HUES48 (cell line): ENCODE measurements around the gene SSBP4.

Source experiments
- H3K27ac ChIP-seq: one replicate; pipeline ENCODE4 v1.7.0; 2013; ENCODE audit warnings: low read depth, low read length, inconsistent platforms
- H3K27me3 ChIP-seq: 2 replicates; pipeline ENCODE4 v1.6.1; 2013; ENCODE audit warnings: mild to moderate bottlenecking, low read length; ENCODE audit not compliant: control insufficient read depth, insufficient read depth
- H3K36me3 ChIP-seq: 2 replicates; pipeline ENCODE4 v1.6.1; 2013; ENCODE audit warnings: low read length; ENCODE audit not compliant: control insufficient read depth, insufficient read depth
- H3K4me1 ChIP-seq: 2 replicates; pipeline ENCODE4 v1.6.1; 2013; ENCODE audit warnings: mild to moderate bottlenecking, low read length; ENCODE audit not compliant: control insufficient read depth, insufficient read depth
- H3K4me3 ChIP-seq: 2 replicates; pipeline ENCODE4 v1.5.1; 2013; ENCODE audit warnings: mild to moderate bottlenecking, low read depth, low read length
- H3K9ac ChIP-seq: 2 replicates; pipeline ENCODE4 v1.6.1; 2013; ENCODE audit warnings: mild to moderate bottlenecking, low read depth, low read length, moderate library complexity
- H3K9me3 ChIP-seq: 2 replicates; pipeline ENCODE4 v1.6.1; 2013; ENCODE audit warnings: low read length; ENCODE audit not compliant: control insufficient read depth, insufficient read depth

The SSBP4 gene

DNA sequence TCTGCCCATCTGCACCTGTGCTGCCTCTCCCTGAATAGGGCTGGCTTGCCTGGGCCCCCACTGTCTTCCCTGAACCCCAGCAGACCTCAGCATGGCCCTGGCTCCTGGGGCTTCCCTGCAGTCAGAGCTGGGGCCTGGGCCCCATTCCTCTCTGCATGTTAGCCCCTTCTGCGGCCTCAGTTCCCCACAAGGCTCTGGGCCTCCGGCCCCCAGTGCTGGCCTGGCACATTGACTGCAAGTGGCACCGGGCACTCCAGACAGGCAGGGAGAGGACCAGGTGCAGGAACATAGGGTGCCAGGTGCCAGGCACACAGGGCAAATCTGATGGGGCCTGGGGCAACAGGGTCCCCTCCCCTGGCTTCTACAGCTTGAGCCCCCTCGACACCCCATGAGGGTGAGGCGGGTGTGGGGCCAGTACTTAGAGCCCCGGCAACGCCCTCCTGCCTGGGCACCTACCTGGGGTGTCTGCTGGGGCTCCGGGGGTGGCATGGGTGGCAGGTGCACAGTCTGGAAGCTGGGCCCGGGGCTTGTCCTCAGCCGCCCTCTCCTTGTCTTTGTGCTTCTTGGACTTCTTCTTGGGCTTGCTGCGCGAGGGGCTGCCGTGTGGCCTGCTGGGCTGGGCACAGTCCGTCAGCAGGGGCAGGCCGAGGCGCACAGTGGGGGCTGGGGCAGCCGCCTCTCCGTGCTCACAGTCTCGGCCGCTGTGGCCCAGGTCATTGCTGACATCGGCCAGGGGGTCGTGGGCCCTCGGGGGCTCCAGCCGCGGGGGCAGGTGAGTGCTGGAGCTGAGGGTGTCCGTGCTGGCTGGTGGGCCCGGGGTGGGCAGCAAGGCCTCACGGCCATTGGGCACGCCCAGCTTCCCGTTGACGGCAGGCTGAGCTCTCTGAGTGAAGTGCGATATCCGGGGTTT lies 31.1 kb downstream of the SSBP4 start:
- Histone ChIP-seq H3K36me3 (peaks cover 39% of the 10 kb centered on the region), H3K9ac (no peak overlapping the region), H3K27me3 (no peaks in the 10 kb centered on the region), H3K27ac (no peak overlapping the region), H3K9me3 (no peaks in the 10 kb centered on the region), H3K4me3 (no peak overlapping the region), H3K4me1 (0 out of 2 replicates have a peak, but pooled peaks cover 3% of the 10 kb centered on the region)

DNA sequence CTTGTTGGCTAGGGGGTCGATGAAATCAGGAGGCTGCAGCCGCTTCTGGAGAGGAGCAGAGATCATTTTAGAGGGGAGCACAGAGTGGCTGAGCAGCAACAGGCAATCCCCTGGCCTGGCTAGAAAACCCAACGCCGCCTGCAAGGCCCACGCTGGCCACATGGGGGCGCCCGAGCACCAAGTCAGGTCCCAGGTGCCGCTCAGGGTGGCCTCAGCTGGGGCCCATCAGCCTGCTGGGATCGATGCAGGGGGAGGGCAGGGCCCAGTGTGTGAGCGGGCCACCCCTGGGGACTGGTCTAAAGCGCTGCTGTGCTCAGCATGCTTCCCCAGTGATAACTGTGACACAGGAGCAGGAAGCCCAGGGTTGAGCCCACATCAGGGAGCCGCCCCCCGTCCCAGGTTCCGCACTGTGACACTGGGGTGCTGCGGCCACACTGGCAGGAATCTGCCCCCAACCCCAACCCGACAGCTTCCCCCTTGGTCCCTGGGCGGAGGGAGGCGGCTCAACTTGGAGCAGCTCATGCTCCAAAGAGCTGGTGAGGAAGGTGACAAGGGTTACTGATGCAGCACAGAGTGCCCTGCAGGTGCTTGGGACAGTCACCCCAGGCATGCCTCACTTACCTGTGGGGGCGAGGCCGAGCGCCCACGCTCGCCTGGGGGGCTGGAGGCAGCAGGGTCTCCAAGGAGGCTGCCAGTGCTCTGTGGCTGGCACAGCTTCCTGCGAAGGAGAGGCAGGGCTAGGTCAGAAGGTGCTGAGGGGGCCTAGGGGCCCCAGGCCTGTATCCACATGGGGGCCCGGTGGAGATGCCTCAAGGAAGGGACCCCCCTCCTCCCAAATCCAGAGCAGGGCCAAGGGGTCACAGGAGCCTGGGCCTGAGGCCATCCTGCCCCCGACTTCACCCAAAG lies 32.0 kb downstream of the SSBP4 start:
- H3K27me3 ChIP-seq = no peaks in the 10 kb centered on the region
- H3K9me3 ChIP-seq = no peaks in the 10 kb centered on the region
- no peak overlapping the region for H3K9ac ChIP-seq
- H3K4me3 ChIP-seq = no peak overlapping the region
- peaks cover 32% of the 10 kb centered on the region for H3K36me3 ChIP-seq
- H3K27ac ChIP-seq = no peak overlapping the region
- H3K4me1 ChIP-seq = 0 out of 2 replicates have a peak, but pooled peaks cover 3% of the 10 kb centered on the region

DNA sequence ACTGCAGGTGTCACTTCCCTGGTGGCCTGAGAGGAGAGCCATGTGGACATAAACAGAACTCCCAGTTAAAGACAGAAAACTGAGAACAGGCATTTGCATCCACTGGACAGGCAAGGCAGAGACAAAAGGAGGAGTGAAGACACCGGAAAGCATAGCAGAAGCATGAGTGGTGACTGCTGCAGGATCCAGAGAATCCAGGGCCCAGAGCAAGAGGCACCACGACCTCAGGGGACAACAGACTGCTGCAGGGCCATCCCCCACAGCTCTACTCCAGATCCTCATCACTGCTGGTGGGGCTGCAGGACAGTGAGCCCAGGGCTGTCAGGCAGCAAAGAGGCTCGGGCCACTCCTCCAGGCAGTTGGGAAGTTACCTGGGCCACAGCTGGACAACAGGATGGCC lies 33.2 kb downstream of the SSBP4 start:
- no peak overlapping the region for H3K4me3 ChIP-seq
- H3K9me3 ChIP-seq = no peaks in the 10 kb centered on the region
- H3K4me1 ChIP-seq = 0 out of 2 replicates have a peak, but pooled peaks cover 3% of the 10 kb centered on the region
- no peaks in the 10 kb centered on the region for H3K27me3 ChIP-seq
- no peak overlapping the region for H3K9ac ChIP-seq
- no peak overlapping the region for H3K27ac ChIP-seq
- peaks cover 29% of the 10 kb centered on the region for H3K36me3 ChIP-seq

GRCh38 chr19:18453269-18454024 lies 34.2 kb downstream of the SSBP4 start:
- Histone ChIP-seq H3K27ac (no peak overlapping the region), H3K27me3 (no peaks in the 10 kb centered on the region), H3K4me1 (0 out of 2 replicates have a peak, but pooled peaks cover 3% of the 10 kb centered on the region), H3K9me3 (no peaks in the 10 kb centered on the region), H3K4me3 (no peak overlapping the region), H3K9ac (no peak overlapping the region), H3K36me3 (peaks cover 31% of the 10 kb centered on the region)

DNA sequence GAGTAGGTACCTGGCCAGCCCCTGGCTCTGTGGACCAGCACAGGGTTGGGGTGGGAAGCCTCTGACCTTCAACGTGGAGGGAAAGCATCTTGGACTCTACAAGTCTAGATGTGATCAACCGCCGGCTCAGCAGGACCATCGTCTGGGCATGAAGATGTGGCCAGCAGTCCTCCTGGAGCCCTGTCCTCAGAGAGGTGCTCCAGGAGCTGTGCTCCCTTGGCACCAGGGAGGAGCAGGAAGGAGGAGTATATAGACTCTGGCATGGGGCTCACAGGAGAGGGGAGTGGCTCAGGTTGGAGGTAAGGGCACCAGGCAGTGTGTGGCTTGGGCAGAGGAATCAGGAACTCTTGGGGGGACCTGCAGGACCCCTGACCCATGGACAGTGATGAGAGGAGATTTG lies 37.1 kb downstream of the SSBP4 start:
- Histone ChIP-seq H3K4me1 (0 out of 2 replicates have a peak, but pooled peaks cover 3% of the 10 kb centered on the region), H3K9me3 (no peaks in the 10 kb centered on the region), H3K27ac (no peak overlapping the region), H3K4me3 (no peak overlapping the region), H3K9ac (no peak overlapping the region), H3K36me3 (peaks cover 32% of the 10 kb centered on the region), H3K27me3 (no peaks in the 10 kb centered on the region)

GRCh38 chr19:18456974-18457373 lies 37.8 kb downstream of the SSBP4 start:
- Histone ChIP-seq H3K27ac (no peak overlapping the region), H3K9me3 (no peaks in the 10 kb centered on the region), H3K36me3 (peaks cover 36% of the 10 kb centered on the region), H3K4me3 (no peak overlapping the region), H3K9ac (no peak overlapping the region), H3K27me3 (no peaks in the 10 kb centered on the region), H3K4me1 (0 out of 2 replicates have a peak, but pooled peaks cover 3% of the 10 kb centered on the region)

DNA sequence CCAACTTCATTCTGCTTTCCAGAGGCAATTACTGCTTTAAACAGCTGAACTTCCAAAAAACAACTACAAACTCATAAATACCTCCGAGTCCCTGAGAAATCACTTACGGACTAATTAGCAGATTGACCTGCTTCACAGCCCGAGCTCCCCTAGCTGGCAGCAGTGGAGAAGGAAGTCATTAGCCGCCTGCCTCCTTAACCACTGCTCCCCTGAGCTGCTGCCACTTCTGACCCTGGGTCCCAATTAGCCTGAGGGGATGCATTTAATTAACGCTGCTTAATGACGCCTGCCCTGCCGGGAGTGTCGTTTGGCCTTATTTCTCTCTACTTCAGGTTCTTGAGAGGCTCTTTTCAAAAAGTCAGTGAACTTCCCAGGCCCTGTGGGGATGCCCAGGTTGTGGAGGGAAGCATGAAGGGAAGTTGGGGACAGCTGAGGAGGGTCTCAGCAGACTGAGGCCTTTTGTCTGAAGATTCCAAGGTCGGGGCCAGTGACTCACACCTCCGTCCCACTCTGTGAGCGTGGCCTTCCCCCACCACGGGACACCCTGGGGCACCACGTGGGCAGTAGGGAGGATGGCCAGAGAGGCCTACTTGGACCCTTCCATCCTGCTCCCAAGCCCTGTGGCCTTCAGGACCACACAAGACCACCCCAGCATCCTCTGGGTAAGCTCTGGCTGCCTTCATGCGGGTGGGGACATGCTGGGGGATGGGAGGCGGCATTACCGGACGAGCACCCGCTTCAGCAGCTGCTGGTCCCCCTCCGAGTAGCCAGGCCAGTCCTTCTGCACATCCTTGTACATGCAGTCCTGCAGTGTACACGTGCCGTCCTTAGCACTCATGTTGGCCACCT lies 38.5 kb downstream of the SSBP4 start:
- H3K27me3 ChIP-seq = no peaks in the 10 kb centered on the region
- H3K36me3 ChIP-seq = peaks cover 36% of the 10 kb centered on the region
- no peak overlapping the region for H3K9ac ChIP-seq
- H3K9me3 ChIP-seq = no peaks in the 10 kb centered on the region
- H3K4me3 ChIP-seq = no peak overlapping the region
- no peak overlapping the region for H3K27ac ChIP-seq
- H3K4me1 ChIP-seq = no peaks in the 10 kb centered on the region

GRCh38 chr19:18460900-18461299 lies 41.7 kb downstream of the SSBP4 start:
- Histone ChIP-seq H3K9ac (no peak overlapping the region), H3K27ac (no peak overlapping the region), H3K9me3 (no peaks in the 10 kb centered on the region), H3K36me3 (peaks cover 47% of the 10 kb centered on the region), H3K4me1 (no peaks in the 10 kb centered on the region), H3K27me3 (no peaks in the 10 kb centered on the region), H3K4me3 (no peak overlapping the region)

- H3K9ac ChIP-seq = no peak overlapping the region
- H3K27ac ChIP-seq = no peak overlapping the region
- H3K36me3 ChIP-seq = peaks cover 45% of the 10 kb centered on the region
- no peaks in the 10 kb centered on the region for H3K9me3 ChIP-seq
- no peaks in the 10 kb centered on the region for H3K27me3 ChIP-seq
- no peak overlapping the region for H3K4me3 ChIP-seq
- H3K4me1 ChIP-seq = no peaks in the 10 kb centered on the region
Measured at GRCh38 chr19:18461471-18461870, 42.3 kb downstream of the SSBP4 start.

DNA sequence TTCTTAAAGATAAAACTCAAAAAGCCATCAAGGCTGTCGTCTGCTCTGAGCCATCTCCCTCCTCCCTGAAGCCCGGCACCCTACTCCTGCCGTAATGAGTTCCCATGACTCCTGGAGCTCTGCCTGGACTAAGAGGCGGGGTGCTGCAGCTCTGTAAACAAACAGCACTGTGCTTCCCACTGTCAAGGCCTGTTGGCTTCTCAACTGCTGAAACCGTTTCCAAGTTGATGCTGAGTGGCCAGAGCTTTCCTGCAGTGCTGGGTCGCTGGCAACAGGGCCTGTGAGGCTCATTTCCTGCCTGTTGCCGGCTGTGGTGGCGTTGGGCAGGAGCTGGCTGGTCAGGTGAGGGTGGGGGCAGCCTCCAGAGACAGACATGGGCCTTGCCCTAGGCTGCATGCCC lies 45.4 kb downstream of the SSBP4 start:
- Histone ChIP-seq H3K27ac (no peak overlapping the region), H3K4me1 (no peaks in the 10 kb centered on the region), H3K9ac (no peak overlapping the region), H3K27me3 (no peaks in the 10 kb centered on the region), H3K36me3 (peaks cover 30% of the 10 kb centered on the region), H3K4me3 (no peak overlapping the region), H3K9me3 (no peaks in the 10 kb centered on the region)
